BLaER1 (cell line): Measurements from ENCODE around the gene SLC12A8.

ENCODE experiments used
- H3K27ac ChIP-seq: shearing (Covaris generic); formaldehyde crosslinking; 2 replicates; pipeline ENCODE4 v1.8.1; 2022
- H3K27me3 ChIP-seq: shearing (Covaris generic); formaldehyde crosslinking; 2 replicates; pipeline ENCODE4 v1.8.1; 2022
- H3K36me3 ChIP-seq: shearing (Covaris generic); formaldehyde crosslinking; 2 replicates; pipeline ENCODE4 v1.8.1; 2022
- H3K4me1 ChIP-seq: shearing (Covaris generic); formaldehyde crosslinking; 2 replicates; pipeline ENCODE4 v1.8.1; 2022
- H3K4me2 ChIP-seq: shearing (Covaris generic); formaldehyde crosslinking; 2 replicates; pipeline ENCODE4 v1.8.1; 2022
- H3K4me3 ChIP-seq: shearing (Covaris generic); formaldehyde crosslinking; 2 replicates; pipeline ENCODE4 v1.8.1; 2022
- H3K9ac ChIP-seq: shearing (Covaris generic); formaldehyde crosslinking; 2 replicates; pipeline ENCODE4 v1.8.1; 2022
- H3K9me3 ChIP-seq: shearing (Covaris generic); formaldehyde crosslinking; 2 replicates; pipeline ENCODE4 v1.8.1; 2022
- H4K20me1 ChIP-seq: shearing (Covaris generic); formaldehyde crosslinking; 2 replicates; pipeline ENCODE4 v1.8.1; 2022
- Cebpa-rat ChIP-seq: shearing (Covaris generic); IDR thresholded peaks from 2 replicates; pipeline ENCODE4 v1.8.1; 2022

The SLC12A8 gene

DNA sequence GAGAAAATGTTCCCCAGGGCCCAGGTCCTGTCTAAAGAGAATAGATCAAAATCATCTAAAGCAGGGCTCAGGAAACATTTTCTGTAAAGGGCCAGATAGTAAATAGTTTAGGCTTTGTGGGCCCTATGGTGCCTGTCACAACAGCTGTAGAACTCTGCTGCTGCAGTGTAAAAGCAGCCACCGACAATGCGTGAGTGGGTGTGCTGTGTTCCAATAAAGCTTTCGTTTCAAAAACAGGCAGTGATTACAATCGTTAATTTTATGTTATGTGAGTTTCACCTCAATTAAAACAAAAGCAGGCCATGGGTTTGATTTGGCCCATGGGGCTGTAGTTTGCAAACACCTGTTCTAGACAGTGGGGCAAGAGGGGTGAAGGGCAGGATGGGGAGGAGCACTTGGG, 144.3 kb downstream of the SLC12A8 start:
- Histone ChIP-seq H3K9ac (no peak overlapping the region), H3K9me3 (no peaks in the 10 kb centered on the region), H4K20me1 (no peaks in the 10 kb centered on the region), H3K36me3 (no peaks in the 10 kb centered on the region), H3K4me3 (no peak overlapping the region), H3K4me1 (peaks cover 32% of the 10 kb centered on the region), H3K27ac (no peak overlapping the region), H3K4me2 (no peak overlapping the region), H3K27me3 (no peaks in the 10 kb centered on the region)
- TF ChIP-seq Cebpa-rat, result no peak

DNA sequence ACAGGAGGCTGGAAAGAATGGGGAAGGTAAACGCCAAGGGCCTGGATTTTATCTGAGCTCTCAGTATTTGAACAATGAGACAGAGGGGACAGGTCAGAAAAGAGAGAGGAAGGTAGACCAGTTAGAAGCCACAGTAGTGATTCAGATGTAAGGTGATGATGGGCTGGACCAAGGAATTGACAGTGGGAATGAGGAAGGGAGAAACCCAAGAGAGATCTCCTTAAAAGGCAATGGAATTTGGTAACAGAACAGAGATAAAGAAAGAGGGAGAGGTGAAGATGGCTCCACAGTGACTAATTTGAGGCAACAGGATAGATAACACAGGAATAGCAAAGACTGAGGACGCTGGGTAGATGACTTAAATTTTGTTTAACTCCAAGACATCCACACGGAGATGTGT, 145.3 kb downstream of the SLC12A8 start:
- H3K4me3 ChIP-seq, result no peak overlapping the region
- no peaks in the 10 kb centered on the region for H3K9me3 ChIP-seq
- no peak overlapping the region for H3K27ac ChIP-seq
- peaks cover 22% of the 10 kb centered on the region for H3K4me1 ChIP-seq
- no peak overlapping the region for H3K4me2 ChIP-seq
- H3K36me3 ChIP-seq, result no peaks in the 10 kb centered on the region
- no peak overlapping the region for H3K9ac ChIP-seq
- H3K27me3 ChIP-seq, result no peaks in the 10 kb centered on the region
- TF ChIP-seq Cebpa-rat, result no peak
- no peaks in the 10 kb centered on the region for H4K20me1 ChIP-seq

DNA sequence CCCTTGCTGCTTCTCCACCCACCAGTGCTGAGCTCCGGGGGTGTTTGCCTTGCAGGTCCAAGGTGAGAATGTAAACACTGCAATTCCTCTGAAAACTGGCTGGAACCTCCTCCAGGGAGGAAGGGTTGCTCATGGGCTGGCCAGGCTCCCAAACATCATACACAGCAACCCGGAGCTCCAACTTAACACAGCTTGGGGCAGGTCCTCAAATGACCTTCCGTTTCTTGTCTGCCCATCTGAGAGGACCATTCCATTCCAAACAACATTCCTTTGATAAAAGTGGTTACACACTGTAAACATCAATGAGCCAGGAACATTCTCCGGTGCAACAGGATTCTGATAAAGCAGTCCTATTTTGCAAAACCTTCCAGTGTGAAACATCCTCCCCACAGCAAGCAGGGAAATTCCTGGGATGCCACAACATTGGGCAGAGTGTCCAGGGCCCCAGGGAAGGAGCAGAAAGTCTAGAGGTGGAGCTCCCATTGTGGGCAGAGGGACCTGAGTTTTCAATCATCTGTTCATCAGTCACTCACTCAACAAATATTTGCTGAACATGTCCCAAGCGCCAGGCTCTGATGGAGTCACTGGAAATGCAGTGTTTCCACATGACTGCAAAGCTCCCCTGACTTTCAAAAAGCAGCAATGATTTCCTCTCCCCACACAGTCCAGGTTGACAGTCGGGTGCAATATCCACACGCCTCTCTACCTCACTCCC, 149.5 kb downstream of the SLC12A8 start:
- Histone ChIP-seq H3K36me3 (no peaks in the 10 kb centered on the region), H4K20me1 (no peaks in the 10 kb centered on the region), H3K9me3 (no peaks in the 10 kb centered on the region), H3K9ac (no peak overlapping the region), H3K27me3 (no peaks in the 10 kb centered on the region), H3K4me3 (no peak overlapping the region), H3K27ac (no peak overlapping the region), H3K4me1 (no peaks in the 10 kb centered on the region), H3K4me2 (no peak overlapping the region)
- TF ChIP-seq Cebpa-rat, result no peak

- Histone ChIP-seq H4K20me1 (no peaks in the 10 kb centered on the region), H3K27me3 (no peaks in the 10 kb centered on the region), H3K9me3 (no peaks in the 10 kb centered on the region), H3K9ac (no peak overlapping the region), H3K4me2 (no peak overlapping the region), H3K4me3 (no peak overlapping the region), H3K27ac (no peak overlapping the region), H3K4me1 (peaks cover 3% of the 10 kb centered on the region), H3K36me3 (no peaks in the 10 kb centered on the region)
- no peak for TF ChIP-seq Cebpa-rat
Observed at GRCh38 chr3:125061646-125062045, 150.9 kb downstream of the SLC12A8 start.

- no peak overlapping the region for H3K27ac ChIP-seq
- no peak overlapping the region for H3K4me2 ChIP-seq
- no peak overlapping the region for H3K4me3 ChIP-seq
- H3K4me1 ChIP-seq, result peaks cover 7% of the 10 kb centered on the region
- no peaks in the 10 kb centered on the region for H3K36me3 ChIP-seq
- TF ChIP-seq Cebpa-rat, result no peak
- no peaks in the 10 kb centered on the region for H3K27me3 ChIP-seq
- H3K9me3 ChIP-seq, result no peaks in the 10 kb centered on the region
- H4K20me1 ChIP-seq, result no peaks in the 10 kb centered on the region
- no peak overlapping the region for H3K9ac ChIP-seq
Observed at GRCh38 chr3:125061170-125061569, 151.4 kb downstream of the SLC12A8 start.

GRCh38 chr3:125059488-125060245, 152.9 kb downstream of the SLC12A8 start:
- TF ChIP-seq Cebpa-rat, result no peak
- H3K4me1 ChIP-seq, result peaks cover 8% of the 10 kb centered on the region

GRCh38 chr3:125058959-125059358, 153.6 kb downstream of the SLC12A8 start:
- Histone ChIP-seq H3K27ac (no peak overlapping the region), H3K4me2 (no peak overlapping the region), H3K4me1 (peaks cover 14% of the 10 kb centered on the region), H3K9ac (no peak overlapping the region), H3K36me3 (no peaks in the 10 kb centered on the region), H3K27me3 (no peaks in the 10 kb centered on the region), H3K4me3 (no peak overlapping the region), H3K9me3 (no peaks in the 10 kb centered on the region), H4K20me1 (no peaks in the 10 kb centered on the region)
- no peak for TF ChIP-seq Cebpa-rat

More at GRCh38 chr3:125059488-125060245, 152.9 kb downstream of the SLC12A8 start:
- Histone ChIP-seq H3K4me2 (no peak overlapping the region), H3K27ac (no peak overlapping the region), H3K36me3 (no peaks in the 10 kb centered on the region), H4K20me1 (no peaks in the 10 kb centered on the region), H3K9me3 (no peaks in the 10 kb centered on the region), H3K4me3 (no peak overlapping the region), H3K27me3 (no peaks in the 10 kb centered on the region), H3K9ac (no peak overlapping the region)

- Histone ChIP-seq H3K4me3 (no peak overlapping the region), H4K20me1 (no peaks in the 10 kb centered on the region), H3K9me3 (no peaks in the 10 kb centered on the region), H3K27me3 (no peaks in the 10 kb centered on the region), H3K4me1 (peaks cover 18% of the 10 kb centered on the region), H3K4me2 (no peak overlapping the region), H3K36me3 (no peaks in the 10 kb centered on the region), H3K27ac (no peak overlapping the region), H3K9ac (no peak overlapping the region)
- TF ChIP-seq Cebpa-rat, result no peak
Observed at GRCh38 chr3:125058529-125058928, 154.0 kb downstream of the SLC12A8 start.

- no peak overlapping the region for H3K4me3 ChIP-seq
- H3K4me2 ChIP-seq, result no peak overlapping the region
- H3K9me3 ChIP-seq, result no peaks in the 10 kb centered on the region
- H3K36me3 ChIP-seq, result no peaks in the 10 kb centered on the region
- H3K27ac ChIP-seq, result no peak overlapping the region
- no peaks in the 10 kb centered on the region for H3K27me3 ChIP-seq
- no peak overlapping the region for H3K9ac ChIP-seq
- H3K4me1 ChIP-seq, result peaks cover 31% of the 10 kb centered on the region
- TF ChIP-seq Cebpa-rat, result no peak
- peaks cover 7% of the 10 kb centered on the region; the same call in 1 of the 2 replicates for H4K20me1 ChIP-seq
Observed at GRCh38 chr3:125057186-125057850, 155.2 kb downstream of the SLC12A8 start.
